ENCODE measurements around the gene COL6A5. TPM values are rescaled to one million over a fixed set of nuclear protein-coding genes. Genes with fewer than 3 reads are reported as not detected.

COL6A5 gene
- total and polyA plus RNA-seq, 2 experiments from 2014 or later, result 0.03 to 0.05 TPM

- no peak overlapping the region for H3K4me3 ChIP-seq
- H3F3A ChIP-seq (replicated peaks; ENCODE audit: low read depth), result no peaks in the 10 kb centered on the region
- H3K4me1 ChIP-seq (ENCODE audit: insufficient read depth), result no peaks in the 10 kb centered on the region
- no peak overlapping the region for H3K27ac ChIP-seq (ENCODE audit: low read depth)
- no peak for TF ChIP-seq CREB1 (CRISPR knock-in tag; IDR thresholded peaks at IDR 0.05; ENCODE audit: low read depth)
- TF ChIP-seq JUNB (IDR thresholded peaks at IDR 0.05; ENCODE audit: unreplicated experiment), result no peak
- TF ChIP-seq ZNF462 (CRISPR knock-in tag; IDR thresholded peaks at IDR 0.05), result no peak
- no peak for TF ChIP-seq NANOG (IDR thresholded peaks at IDR 0.05; ENCODE audit: borderline replicate concordance)
- TF ChIP-seq ETS1 (IDR thresholded peaks at IDR 0.05), result no peak
- TF ChIP-seq POLR2AphosphoS5 (IDR thresholded peaks at IDR 0.05; ENCODE audit: low read depth), result no peak
- no peak for TF ChIP-seq REST (IDR thresholded peaks at IDR 0.05; ENCODE audit: unreplicated experiment)
- no peak for TF ChIP-seq ZNF114 (CRISPR knock-in tag; IDR thresholded peaks at IDR 0.05)
- TF ChIP-seq EZH2phosphoT487 (IDR thresholded peaks at IDR 0.05; ENCODE audit: unreplicated experiment), result no peak
- TF ChIP-seq ZNF331 (CRISPR knock-in tag; IDR thresholded peaks at IDR 0.05; ENCODE audit: low read depth), result no peak
- no peak for TF ChIP-seq STAT1 (IDR thresholded peaks at IDR 0.05; ENCODE audit: unreplicated experiment)
- no peak for TF ChIP-seq CTCF (conservative IDR thresholded peaks at IDR 0.05; ENCODE audit: low read depth in 2 of 2)
- TF ChIP-seq EZH2 (IDR thresholded peaks at IDR 0.05; ENCODE audit: low read depth, unreplicated experiment), result no peak
- H3K4me2 ChIP-seq, result no peak overlapping the region
- Mint-ChIP-seq H3K36me3 (ENCODE audit: low read depth) (no peaks in the 10 kb centered on the region), H3K27ac (no peak overlapping the region), H3K9me3 (no peaks in the 10 kb centered on the region), H3K4me3 (no peak overlapping the region), H3K27me3 (ENCODE audit: insufficient read depth, low read depth, poor library complexity) (no peaks in the 10 kb centered on the region), H3K4me1 (peaks cover 6% of the 10 kb centered on the region; the same call in 2 of the 3 replicates)
- no peaks in the 10 kb centered on the region for H4K20me1 ChIP-seq (replicated peaks; ENCODE audit: insufficient read depth)
- H2AFZ ChIP-seq, result no peak overlapping the region
- no peaks in the 10 kb centered on the region for H3K79me2 ChIP-seq (replicated peaks; ENCODE audit: insufficient read depth)
- H3K9me2 ChIP-seq (ENCODE audit: insufficient read depth), result no peaks in the 10 kb centered on the region
- no peaks in the 10 kb centered on the region for H3K27me3 ChIP-seq (ENCODE audit: insufficient read depth)
- ATAC-seq, result no peak
- DNase-seq (ENCODE audit: low spot score), result no peak
- no peaks in the 10 kb centered on the region for H3K36me3 ChIP-seq (ENCODE audit: insufficient read depth)
Observed at GRCh38 chr3:130506031-130506430, 160.6 kb downstream of the COL6A5 start.
